Right renal pelvis (tissue), 4 donors: Measurements from ENCODE around the gene INPP4A. TPM values are rescaled to one million over a fixed set of nuclear protein-coding genes. Genes with fewer than 3 reads are reported as not detected.
A peak's percentile ranks its signal among the peaks of the same experiment; 100 is the strongest.
"Not testable (repeated sequence)": the region's sequence is repeated elsewhere in the genome, so short reads cannot be mapped to it uniquely, and the experiment has no call there.

ENCODE experiments used
- DNase-seq, 4 donors: peaks; one replicate each; pipeline ENCODE4 v3.0.0-alpha.2; 2013; ENCODE audit warnings: low read depth in 4 of 4, low spot score in 3 of 4, missing footprints in 1 of 4
- polyA plus RNA-seq, 4 donors: library from polyadenylated mRNA; unstranded; fragments of 120-200 nt; gene quantifications; one replicate each; pipeline ENCODE4 v1.2.1, GENCODE V29; 2013; ENCODE audit not compliant: insufficient read length in 4 of 4

INPP4A gene
- polyA plus RNA-seq, 4 donors = 19.4 to 22.4 (median 20.2) TPM

DNA sequence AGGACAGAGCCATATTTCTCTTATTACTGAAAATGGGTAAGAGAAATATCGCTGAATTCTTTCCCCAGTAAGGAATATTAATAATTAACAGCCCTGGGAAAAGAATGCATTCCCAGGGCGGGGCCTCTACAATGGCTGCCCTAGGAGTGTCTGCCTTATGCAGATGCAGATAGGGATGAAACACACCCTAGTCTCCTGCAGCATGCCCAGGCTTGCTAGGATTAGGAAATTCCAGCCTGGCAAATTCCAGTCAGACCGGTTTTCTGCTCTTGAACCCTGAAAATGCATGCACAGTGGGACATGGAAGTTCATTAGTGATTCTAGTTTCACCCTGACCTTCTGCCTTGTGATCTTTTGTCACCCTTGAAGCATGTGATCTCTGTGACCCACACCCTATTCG lies 9.0 kb upstream of the INPP4A start:
- DNase-seq = not testable (repeated sequence)

DNA sequence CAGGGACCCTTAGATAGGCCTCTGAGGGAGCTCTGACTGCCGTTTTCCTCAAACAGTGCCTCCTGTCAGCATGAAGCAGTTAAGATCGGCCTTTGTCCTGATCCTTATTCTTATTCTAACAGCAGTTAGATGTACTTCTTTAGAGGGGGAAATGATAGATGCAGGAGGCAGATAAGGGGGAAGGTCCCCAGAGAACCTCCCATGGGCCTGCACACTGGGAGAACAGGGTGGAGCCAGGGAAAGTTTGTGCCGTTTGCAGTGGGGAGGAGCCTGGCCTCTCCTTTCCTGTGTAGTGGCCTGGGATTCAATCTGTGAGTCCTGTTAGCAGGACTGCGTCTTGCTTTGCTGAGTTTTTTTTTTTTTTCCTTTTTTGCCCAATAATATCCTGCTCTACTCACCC lies 7.9 kb upstream of the INPP4A start:
- no peak for DNase-seq

- no peak for DNase-seq
Measured at GRCh38 chr2:98438190-98439133, 6.2 kb upstream of the INPP4A start.

DNA sequence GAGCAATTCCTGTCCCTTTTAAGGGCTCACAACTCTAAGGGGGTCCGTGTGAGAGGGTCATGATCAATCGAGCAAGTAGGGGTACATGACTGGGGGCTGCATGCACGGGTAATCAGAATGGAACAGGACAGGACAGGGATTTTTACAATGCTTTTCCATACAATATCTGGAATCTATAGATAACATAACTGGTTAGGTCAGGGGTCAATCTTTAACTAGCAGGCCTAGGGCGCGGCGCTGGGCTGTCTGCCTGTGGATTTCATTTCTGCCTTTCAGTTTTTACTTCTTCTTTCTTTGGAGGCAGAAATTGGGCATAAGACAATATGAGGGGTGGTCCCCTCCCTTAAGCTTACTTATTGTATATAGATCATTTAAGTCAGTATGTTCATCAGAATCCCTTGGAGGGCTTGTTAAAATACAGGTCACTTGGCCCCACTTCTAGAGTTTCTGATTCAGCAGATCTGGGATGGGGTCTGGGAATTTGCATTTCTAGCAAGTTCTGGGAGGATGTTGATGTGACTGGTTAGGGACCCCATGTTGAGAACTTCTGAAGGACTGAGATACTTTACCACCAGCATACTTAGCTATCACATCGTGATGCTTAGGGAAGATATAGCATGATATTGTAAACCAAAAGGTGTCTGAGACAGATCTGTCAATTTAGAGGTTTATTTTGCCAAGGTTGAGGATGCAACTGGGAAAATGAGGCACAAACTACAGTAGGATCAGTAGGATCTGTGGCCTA lies 2.8 kb upstream of the INPP4A start:
- DNase-seq = no peak

- DNase-seq = no peak
Measured at GRCh38 chr2:98442488-98442887, 2.2 kb upstream of the INPP4A start.

GRCh38 chr2:98445177-98445682 lies 572 bp downstream of the INPP4A start:
- peak in 1 of 4 donors; percentile 15 for DNase-seq

DNA sequence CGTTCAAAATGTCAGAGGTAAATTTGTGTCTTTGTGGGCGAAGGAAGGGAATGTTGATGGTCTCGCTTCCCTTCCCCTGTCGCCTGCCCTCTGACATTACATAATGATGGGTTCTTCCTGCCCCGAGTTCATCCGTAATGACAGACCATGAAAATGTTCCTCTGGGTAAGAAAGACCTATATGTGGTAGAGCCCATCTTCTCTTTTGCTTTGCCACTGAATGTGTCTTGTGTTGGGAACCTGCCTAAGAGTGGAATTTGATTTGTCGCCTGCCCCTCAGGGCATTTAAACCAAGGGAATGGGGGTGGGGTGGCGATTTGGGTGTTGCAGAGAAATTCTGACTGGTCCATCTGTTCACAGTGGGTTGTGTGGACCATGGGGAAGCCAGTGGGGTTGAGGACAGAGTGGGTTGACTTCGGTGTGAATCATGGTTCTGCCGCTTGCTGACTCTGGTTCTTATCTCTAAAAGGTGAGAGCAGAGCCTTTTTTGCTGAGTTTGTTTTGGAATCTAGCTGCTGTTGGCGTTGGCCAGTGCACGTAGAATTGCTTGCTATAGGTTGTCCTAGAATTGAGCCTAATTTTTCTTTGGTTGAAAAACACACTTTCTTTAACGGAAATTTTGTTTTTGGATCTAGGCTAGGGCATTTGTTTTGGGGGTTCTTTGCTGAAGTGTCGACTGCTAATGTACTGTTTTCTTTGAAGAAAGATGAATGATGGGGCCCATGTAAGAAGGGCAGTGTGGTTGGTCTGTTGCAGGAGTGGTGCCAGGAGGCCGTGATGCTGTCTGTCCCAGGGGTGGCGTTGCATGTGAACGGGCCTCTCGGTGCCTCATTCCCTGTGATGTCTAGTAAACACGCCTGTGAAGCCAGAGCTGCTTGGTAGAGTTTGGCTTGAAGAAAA lies 1.3 kb downstream of the INPP4A start:
- no peak for DNase-seq

GRCh38 chr2:98446850-98447249 lies 2.2 kb downstream of the INPP4A start:
- DNase-seq = no peak

DNA sequence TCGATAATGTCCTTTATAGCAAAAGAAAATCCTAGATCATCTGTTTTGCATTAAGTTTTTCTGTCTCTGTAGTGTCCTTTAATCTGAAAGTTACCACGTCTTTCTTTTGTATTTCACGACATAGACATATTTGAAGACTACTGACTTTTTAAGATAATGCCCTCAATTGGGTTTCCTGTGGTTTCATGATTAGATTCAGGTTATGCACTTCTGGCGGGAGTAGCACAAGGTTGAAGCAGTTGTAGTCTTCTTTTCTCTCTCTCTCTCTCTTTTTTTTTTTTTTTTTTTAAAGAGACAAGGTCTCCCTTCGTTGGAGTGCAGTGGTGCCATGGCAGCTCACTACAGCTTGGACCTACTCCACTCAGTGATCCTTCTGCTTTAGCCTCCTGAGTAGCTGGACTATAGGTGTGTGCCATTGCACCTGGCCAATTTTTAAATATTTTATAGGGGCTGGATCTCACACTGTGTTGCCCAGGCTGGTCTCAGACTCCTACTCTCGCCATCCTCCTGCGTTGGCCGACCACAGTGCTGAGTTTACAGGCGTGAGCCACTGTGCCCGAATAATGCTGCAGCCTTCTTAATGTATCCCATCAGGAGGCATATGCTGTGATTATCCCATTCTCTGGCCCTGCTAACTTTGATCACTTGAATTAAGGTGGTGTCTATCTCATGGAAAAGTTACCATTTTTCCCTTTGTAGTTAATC lies 3.9 kb downstream of the INPP4A start:
- DNase-seq = no peak

DNA sequence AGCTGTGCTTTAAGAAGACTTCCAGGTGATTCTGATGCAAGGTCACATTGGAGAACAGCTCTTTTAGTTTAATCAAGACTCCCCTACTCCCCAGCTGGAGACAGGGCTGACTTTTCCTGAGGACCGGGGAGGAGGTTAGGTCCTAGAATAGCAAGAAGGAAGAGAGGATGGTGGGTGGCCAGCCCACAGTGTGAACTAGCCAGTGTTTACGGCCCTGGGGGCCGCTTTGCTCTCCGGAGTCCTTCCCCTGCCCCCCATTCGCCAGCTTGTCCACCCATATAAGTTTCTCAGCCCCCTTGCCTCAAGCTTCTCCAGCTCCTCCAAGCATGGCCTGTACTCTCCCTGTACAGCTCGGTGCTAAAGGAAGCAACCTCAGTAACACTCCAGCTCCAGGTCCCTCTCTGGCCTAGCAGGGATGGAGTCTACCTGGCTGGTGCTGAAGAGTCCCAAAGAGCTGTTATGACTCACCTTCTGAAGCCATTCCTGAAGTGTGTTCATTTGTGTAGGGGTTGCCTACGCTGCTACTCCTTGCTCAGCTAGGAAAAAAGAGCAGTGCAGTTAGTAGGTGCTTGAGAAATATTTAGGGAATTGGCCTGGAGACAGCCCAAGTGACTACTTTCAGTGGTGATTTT lies 7.9 kb downstream of the INPP4A start:
- no peak for DNase-seq

- no peak for DNase-seq
Measured at GRCh38 chr2:98453083-98453482, 8.4 kb downstream of the INPP4A start.

GRCh38 chr2:98453531-98453930 lies 8.9 kb downstream of the INPP4A start:
- DNase-seq = no peak

GRCh38 chr2:98454073-98454472 lies 9.4 kb downstream of the INPP4A start:
- DNase-seq = no peak

DNA sequence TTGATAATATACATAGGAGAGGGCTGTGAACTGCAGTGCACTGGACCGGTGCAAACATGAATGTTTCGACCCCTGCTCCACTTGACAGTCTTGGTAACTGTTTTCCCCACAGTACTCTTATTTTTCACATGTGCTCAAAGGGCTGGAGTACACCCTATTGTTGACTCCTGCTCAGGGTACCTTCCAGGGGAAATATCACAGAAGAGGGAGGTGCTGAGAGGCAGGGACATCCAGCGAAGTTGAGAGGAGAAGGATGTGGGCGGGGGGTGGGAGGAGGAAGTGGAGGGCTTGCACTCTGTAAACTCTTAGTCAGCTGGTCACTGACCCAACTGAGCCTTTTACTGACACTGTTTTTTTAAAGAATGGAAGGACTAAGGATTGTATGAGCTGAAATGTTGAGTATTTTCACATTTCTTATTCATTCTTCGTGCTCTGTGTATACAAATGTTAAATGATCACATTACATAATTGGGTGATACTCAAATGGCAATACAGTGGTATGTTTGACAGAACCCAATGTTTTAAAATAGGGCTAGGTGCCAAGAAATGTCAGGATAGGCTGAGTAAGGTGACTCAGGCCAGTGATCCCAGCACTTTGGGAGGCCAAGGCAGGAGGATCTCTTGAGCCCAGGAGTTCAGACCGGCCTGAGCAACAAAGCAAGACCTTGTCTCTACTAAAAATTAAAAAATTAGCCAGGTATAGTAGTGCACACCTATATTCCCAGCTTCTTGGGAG lies 10.0 kb downstream of the INPP4A start:
- no peak for DNase-seq

GRCh38 chr2:98455494-98455976 lies 10.9 kb downstream of the INPP4A start:
- no peak for DNase-seq

- DNase-seq = no peak
Measured at GRCh38 chr2:98457045-98457696, 12.5 kb downstream of the INPP4A start.

GRCh38 chr2:98458207-98458606 lies 13.5 kb downstream of the INPP4A start:
- DNase-seq = no peak
